ENCODE results near the gene OR8B12.
"Not testable (repeated sequence)": the region's sequence is repeated elsewhere in the genome, so short reads cannot be mapped to it uniquely, and the experiment has no call there.

The OR8B12 gene

GRCh38 chr11:124519850-124520549, 23.5 kb downstream of the OR8B12 start:
- DNase-seq, result no peak

- no peak for DNase-seq
Measured at GRCh38 chr11:124518989-124519451, 24.4 kb downstream of the OR8B12 start.

GRCh38 chr11:124517314-124517713, 26.1 kb downstream of the OR8B12 start:
- DNase-seq, result no peak

GRCh38 chr11:124514675-124515074, 28.8 kb downstream of the OR8B12 start:
- not testable (repeated sequence) for DNase-seq

GRCh38 chr11:124514131-124514530, 29.3 kb downstream of the OR8B12 start:
- DNase-seq, result no peak

GRCh38 chr11:124511745-124512144, 31.7 kb downstream of the OR8B12 start:
- DNase-seq, result no peak

- DNase-seq, result no peak
Measured at GRCh38 chr11:124510279-124510678, 33.2 kb downstream of the OR8B12 start.

- DNase-seq, result no peak
Measured at GRCh38 chr11:124499711-124500110, 43.7 kb downstream of the OR8B12 start.

DNA sequence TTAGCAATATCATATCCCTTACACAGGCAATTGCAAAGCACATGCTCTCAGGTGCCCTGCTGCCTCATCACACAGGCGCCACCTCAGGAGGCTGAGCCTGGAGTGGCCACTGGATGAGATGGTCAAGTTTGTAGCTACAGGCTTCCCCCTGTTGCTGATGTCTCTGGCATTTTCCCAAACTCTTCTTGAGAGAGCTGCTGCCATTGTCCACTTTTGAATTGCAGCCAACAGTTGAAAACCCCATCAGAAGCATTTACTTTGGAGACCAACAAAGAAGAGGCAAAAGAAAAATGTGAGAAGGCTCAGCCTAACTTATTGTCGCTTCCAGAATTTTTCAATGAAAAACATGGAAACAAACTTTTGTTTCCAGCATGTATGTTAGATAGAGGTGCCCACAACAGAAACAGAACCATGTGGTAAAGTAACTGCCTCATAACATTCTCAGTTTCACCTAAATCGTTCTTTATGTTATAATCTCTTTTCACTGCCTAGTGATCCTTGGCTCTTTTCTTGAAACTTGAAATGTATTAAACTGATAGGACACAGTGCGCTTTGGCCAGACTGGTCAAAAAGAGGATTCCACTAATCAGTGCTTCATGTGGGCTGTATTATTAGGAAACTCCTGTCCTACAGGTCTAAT, 50.3 kb downstream of the OR8B12 start:
- DNase-seq, result no peak

Data from femur (tissue), 1 donor.